ENCODE data around the gene ARFGAP3.

Gene ARFGAP3

GRCh38 chr22:42796081-42796480 is 61.0 kb downstream of the ARFGAP3 start:
- no peak for FAIRE-seq
- no peak for DNase-seq (ENCODE audit: insufficient read length, low spot score)
- no peak for TF ChIP-seq CTCF (IDR thresholded peaks at IDR 0.05; ENCODE audit: insufficient read depth, missing control alignments)

GRCh38 chr22:42794551-42795510 is 62.2 kb downstream of the ARFGAP3 start:
- DNase-seq (ENCODE audit: insufficient read length, low spot score) (no peak), FAIRE-seq (no peak)
- no peak for TF ChIP-seq CTCF (IDR thresholded peaks at IDR 0.05; ENCODE audit: insufficient read depth, missing control alignments)

- no peak for TF ChIP-seq CTCF (IDR thresholded peaks at IDR 0.05; ENCODE audit: insufficient read depth, missing control alignments)
- FAIRE-seq (no peak), DNase-seq (ENCODE audit: insufficient read length, low spot score) (no peak)
Observed at GRCh38 chr22:42793848-42794405, 63.1 kb downstream of the ARFGAP3 start.

- FAIRE-seq (no peak), DNase-seq (ENCODE audit: insufficient read length, low spot score) (no peak)
- TF ChIP-seq CTCF (IDR thresholded peaks at IDR 0.05; ENCODE audit: insufficient read depth, missing control alignments) = no peak
Observed at GRCh38 chr22:42792909-42793847, 63.9 kb downstream of the ARFGAP3 start.

- FAIRE-seq = no peak
- no peak for TF ChIP-seq CTCF (IDR thresholded peaks at IDR 0.05; ENCODE audit: insufficient read depth, missing control alignments)
- no peak for DNase-seq (ENCODE audit: insufficient read length, low spot score)
Observed at GRCh38 chr22:42792453-42792908, 64.6 kb downstream of the ARFGAP3 start.

GRCh38 chr22:42791721-42792452 is 65.2 kb downstream of the ARFGAP3 start:
- no peak for TF ChIP-seq CTCF (IDR thresholded peaks at IDR 0.05; ENCODE audit: insufficient read depth, missing control alignments)
- no peak for DNase-seq (ENCODE audit: insufficient read length, low spot score)
- no peak for FAIRE-seq
